ENCODE data around the gene MAGEA9B. TPM values are rescaled to one million over a fixed set of nuclear protein-coding genes. Genes with fewer than 3 reads are reported as not detected.

Gene MAGEA9B
- total RNA-seq, 4 donors from 2014 or later, result not detected

- TF ChIP-seq CTCF (IDR thresholded peaks at IDR 0.05) (no peak), EP300 (IDR thresholded peaks at IDR 0.05) (no peak), POLR2A (IDR thresholded peaks at IDR 0.05) (no peak)
- H3K27me3 ChIP-seq, result no peaks in the 10 kb centered on the region
- 21 to 50% methylated on average over 1 of the region's 1 CpG for WGBS, 2 donors
Observed at GRCh38 chrX:149572743-149573142, 14.5 kb downstream of the MAGEA9B start.

GRCh38 chrX:149571770-149572169 lies 15.5 kb downstream of the MAGEA9B start:
- no peaks in the 10 kb centered on the region for H3K27me3 ChIP-seq
- no peak for TF ChIP-seq CTCF (IDR thresholded peaks at IDR 0.05)
- TF ChIP-seq POLR2A (IDR thresholded peaks at IDR 0.05), result no peak
- TF ChIP-seq EP300 (IDR thresholded peaks at IDR 0.05), result no peak
- H3K36me3 ChIP-seq, result no peaks in the 10 kb centered on the region
- WGBS, 2 donors, result 74 to 84% methylated on average over 6 to 7 of the region's 7 CpGs
- H3K4me3 ChIP-seq, result no peak overlapping the region
- no peaks in the 10 kb centered on the region for H3K9me3 ChIP-seq
- no peaks in the 10 kb centered on the region for H3K4me1 ChIP-seq
- H3K27ac ChIP-seq, result no peak overlapping the region
- DNase-seq (ENCODE audit: low spot score in 2 of 2), result no peak

More at GRCh38 chrX:149572743-149573142, 14.5 kb downstream of the MAGEA9B start:
- Histone ChIP-seq H3K9me3 (no peaks in the 10 kb centered on the region), H3K4me1 (no peaks in the 10 kb centered on the region), H3K27ac (no peak overlapping the region), H3K4me3 (no peak overlapping the region), H3K36me3 (no peaks in the 10 kb centered on the region)
- DNase-seq (ENCODE audit: low spot score in 2 of 2), result no peak

- 34 to 46% methylated on average over 6 of the region's 6 CpGs for WGBS, 2 donors
- no peak for DNase-seq (ENCODE audit: low spot score in 2 of 2)
Observed at GRCh38 chrX:149570668-149571067, 16.6 kb downstream of the MAGEA9B start.

GRCh38 chrX:149569770-149570169 lies 17.5 kb downstream of the MAGEA9B start:
- Histone ChIP-seq H3K9me3 (no peaks in the 10 kb centered on the region), H3K4me3 (no peak overlapping the region), H3K27ac (no peak overlapping the region), H3K4me1 (no peaks in the 10 kb centered on the region), H3K36me3 (no peaks in the 10 kb centered on the region), H3K27me3 (no peaks in the 10 kb centered on the region)
- WGBS, 2 donors, result 34 to 75% methylated on average over 2 of the region's 2 CpGs
- TF ChIP-seq EP300 (IDR thresholded peaks at IDR 0.05) (no peak), CTCF (IDR thresholded peaks at IDR 0.05) (no peak), POLR2A (IDR thresholded peaks at IDR 0.05) (no peak)
- no peak for DNase-seq (ENCODE audit: low spot score in 2 of 2)

More at GRCh38 chrX:149570668-149571067, 16.6 kb downstream of the MAGEA9B start:
- TF ChIP-seq POLR2A (IDR thresholded peaks at IDR 0.05) (no peak), EP300 (IDR thresholded peaks at IDR 0.05) (no peak), CTCF (IDR thresholded peaks at IDR 0.05) (no peak)
- H3K36me3 ChIP-seq, result no peaks in the 10 kb centered on the region
- H3K4me3 ChIP-seq, result no peak overlapping the region
- H3K9me3 ChIP-seq, result no peaks in the 10 kb centered on the region
- H3K4me1 ChIP-seq, result no peaks in the 10 kb centered on the region
- no peaks in the 10 kb centered on the region for H3K27me3 ChIP-seq
- H3K27ac ChIP-seq, result no peak overlapping the region

- Histone ChIP-seq H3K36me3 (no peaks in the 10 kb centered on the region), H3K27me3 (no peaks in the 10 kb centered on the region), H3K4me3 (no peak overlapping the region), H3K4me1 (no peaks in the 10 kb centered on the region), H3K9me3 (no peaks in the 10 kb centered on the region), H3K27ac (no peak overlapping the region)
- 66 to 77% methylated on average over 5 of the region's 5 CpGs for WGBS, 2 donors
- DNase-seq (ENCODE audit: low spot score in 2 of 2), result no peak
- no peak for TF ChIP-seq EP300 (IDR thresholded peaks at IDR 0.05)
- TF ChIP-seq CTCF (IDR thresholded peaks at IDR 0.05), result no peak
- TF ChIP-seq POLR2A (IDR thresholded peaks at IDR 0.05), result no peak
Observed at GRCh38 chrX:149568701-149569296, 18.5 kb downstream of the MAGEA9B start.

Measured in tibial nerve (tissue), 4 donors.